Activated naive CD4-positive, alpha-beta T cell treated with anti-CD3 and anti-CD28 coated beads, Interleukin-2, amount 10 ng/mL, durations not matched to agents 7 days and 5 days (primary cell): ENCODE measurements around the gene KLHL20.
"Not testable (repeated sequence)": the region's sequence is repeated elsewhere in the genome, so short reads cannot be mapped to it uniquely, and the experiment has no call there.

Experiments
- CTCF ChIA-PET: fragments of 350-600 bp; sonication (Branson Sonifier 250); formaldehyde crosslinking; loops from one replicate; lab custom pipeline; 2021; ENCODE audit warnings: antibody characterized with exemption; lab: Charles Lee
- DNase-seq: peaks from one replicate; pipeline ENCODE4 v3.0.0-alpha.2; 2020
- H3K27ac Mint-ChIP-seq: one replicate; pipeline ENCODE4 v1.8.0; 2021; ENCODE audit warnings: mild to moderate bottlenecking, moderate library complexity, mixed read lengths
- H3K27me3 Mint-ChIP-seq: one replicate; pipeline ENCODE4 v1.8.0; 2021; ENCODE audit warnings: mild to moderate bottlenecking, mixed read lengths
- H3K36me3 Mint-ChIP-seq: one replicate; pipeline ENCODE4 v1.8.0; 2021; ENCODE audit warnings: mixed read lengths
- H3K4me1 Mint-ChIP-seq: one replicate; pipeline ENCODE4 v1.8.0; 2021; ENCODE audit warnings: mixed read lengths
- H3K4me3 Mint-ChIP-seq: one replicate; pipeline ENCODE4 v1.8.0; 2021; ENCODE audit warnings: mild to moderate bottlenecking, moderate library complexity, mixed read lengths
- H3K9me3 Mint-ChIP-seq: one replicate; pipeline ENCODE4 v1.8.0; 2021; ENCODE audit warnings: mixed read lengths

KLHL20 gene, protein sequence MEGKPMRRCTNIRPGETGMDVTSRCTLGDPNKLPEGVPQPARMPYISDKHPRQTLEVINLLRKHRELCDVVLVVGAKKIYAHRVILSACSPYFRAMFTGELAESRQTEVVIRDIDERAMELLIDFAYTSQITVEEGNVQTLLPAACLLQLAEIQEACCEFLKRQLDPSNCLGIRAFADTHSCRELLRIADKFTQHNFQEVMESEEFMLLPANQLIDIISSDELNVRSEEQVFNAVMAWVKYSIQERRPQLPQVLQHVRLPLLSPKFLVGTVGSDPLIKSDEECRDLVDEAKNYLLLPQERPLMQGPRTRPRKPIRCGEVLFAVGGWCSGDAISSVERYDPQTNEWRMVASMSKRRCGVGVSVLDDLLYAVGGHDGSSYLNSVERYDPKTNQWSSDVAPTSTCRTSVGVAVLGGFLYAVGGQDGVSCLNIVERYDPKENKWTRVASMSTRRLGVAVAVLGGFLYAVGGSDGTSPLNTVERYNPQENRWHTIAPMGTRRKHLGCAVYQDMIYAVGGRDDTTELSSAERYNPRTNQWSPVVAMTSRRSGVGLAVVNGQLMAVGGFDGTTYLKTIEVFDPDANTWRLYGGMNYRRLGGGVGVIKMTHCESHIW

GRCh38 chr1:173714759-173715537 is at the start of gene KLHL20:
KLHL20 (plus strand) TSS chr1:173714981; CDS start chr1:173716044, 1,063 bp downstream.
- peak; percentile 92 for DNase-seq
- H3K36me3 Mint-ChIP-seq, result peaks cover 9% of the 10 kb centered on the region
- H3K4me1 Mint-ChIP-seq, result peaks cover 25% of the 10 kb centered on the region
- peaks cover 17% of the 10 kb centered on the region for H3K27me3 Mint-ChIP-seq
- CTCF ChIA-PET, result interaction anchor here (0.6 to 1.2 kb wide), 2 partner anchors 214 to 285 kb away, joined by 3 to 5 read pairs; no protein-coding TSS in a partner anchor
- no peaks in the 10 kb centered on the region for H3K9me3 Mint-ChIP-seq
- peak within 1 kb of the TSS; percentile 95 for H3K27ac Mint-ChIP-seq
- peak within 1 kb of the TSS; percentile 87 for H3K4me3 Mint-ChIP-seq

- Mint-ChIP-seq H3K27me3 (peaks cover 28% of the 10 kb centered on the region), H3K36me3 (no peaks in the 10 kb centered on the region), H3K9me3 (no peaks in the 10 kb centered on the region), H3K27ac (no peak overlapping the region), H3K4me3 (no peak overlapping the region), H3K4me1 (peaks cover 10% of the 10 kb centered on the region)
- no peak for DNase-seq
- CTCF ChIA-PET, result no interaction called here
These were observed 48.1 kb upstream of the KLHL20 start for GRCh38 chr1:173666646-173667045.

DNA sequence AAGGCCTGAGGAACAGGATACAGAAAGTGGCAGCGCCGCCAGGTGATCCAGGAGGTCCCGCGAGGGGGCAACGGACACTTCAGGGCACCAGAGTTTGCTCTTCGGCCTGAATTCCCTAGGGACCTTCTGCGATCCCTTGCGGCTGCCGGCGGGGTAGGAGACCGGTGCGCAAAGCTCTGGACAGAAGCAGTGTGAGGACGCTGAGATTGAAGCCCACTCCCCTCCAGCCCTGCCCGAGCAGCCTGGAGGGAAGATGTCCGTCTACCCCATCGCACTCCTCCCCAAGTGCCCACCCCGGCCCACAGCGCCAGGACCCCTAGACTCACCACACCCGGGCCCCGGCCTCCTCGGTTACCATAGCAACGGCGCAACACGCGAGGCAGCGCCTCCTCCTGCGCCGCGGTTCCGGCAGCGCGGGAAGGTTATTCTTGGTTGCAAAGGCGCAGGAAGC is 45.3 kb upstream of the KLHL20 start, which contains the start of gene ANKRD45:
TSS of gene ANKRD45 (minus strand) at position 361 of the 451 bp plus-strand sequence. CDS start 10,433 bp downstream, outside the sequence.
- Mint-ChIP-seq H3K4me1 (peaks cover 10% of the 10 kb centered on the region), H3K4me3 (peak within 1 kb of the TSS; percentile 19), H3K27me3 (peaks cover 32% of the 10 kb centered on the region), H3K36me3 (no peaks in the 10 kb centered on the region), H3K9me3 (no peaks in the 10 kb centered on the region), H3K27ac (no peak within 1 kb of the TSS)
- peak; percentile 30 for DNase-seq
- CTCF ChIA-PET, result no interaction called here

- H3K4me3 Mint-ChIP-seq, DNase-seq, H3K9me3 Mint-ChIP-seq, H3K27ac Mint-ChIP-seq, H3K4me1 Mint-ChIP-seq, CTCF ChIA-PET, H3K36me3 Mint-ChIP-seq: not testable (repeated sequence)
- peaks cover 16% of the 10 kb centered on the region for H3K27me3 Mint-ChIP-seq
These were observed 40.3 kb upstream of the KLHL20 start for GRCh38 chr1:173674496-173674895.

- DNase-seq, H3K36me3 Mint-ChIP-seq, H3K9me3 Mint-ChIP-seq, H3K4me3 Mint-ChIP-seq, CTCF ChIA-PET, H3K4me1 Mint-ChIP-seq, H3K27me3 Mint-ChIP-seq, H3K27ac Mint-ChIP-seq: not testable (repeated sequence)
These were observed 34.6 kb upstream of the KLHL20 start for GRCh38 chr1:173680152-173680551.

GRCh38 chr1:173682184-173682583 is 32.6 kb upstream of the KLHL20 start:
- Mint-ChIP-seq H3K27me3 (no peaks in the 10 kb centered on the region), H3K36me3 (no peaks in the 10 kb centered on the region), H3K4me1 (no peaks in the 10 kb centered on the region), H3K9me3 (peaks cover 2% of the 10 kb centered on the region), H3K27ac (no peak overlapping the region), H3K4me3 (no peak overlapping the region)
- DNase-seq, result no peak
- CTCF ChIA-PET, result interaction anchor here (0.6 to 1.3 kb wide), 3 partner anchors 18 to 320 kb away, joined by 3 read pairs; no protein-coding TSS in a partner anchor

DNA sequence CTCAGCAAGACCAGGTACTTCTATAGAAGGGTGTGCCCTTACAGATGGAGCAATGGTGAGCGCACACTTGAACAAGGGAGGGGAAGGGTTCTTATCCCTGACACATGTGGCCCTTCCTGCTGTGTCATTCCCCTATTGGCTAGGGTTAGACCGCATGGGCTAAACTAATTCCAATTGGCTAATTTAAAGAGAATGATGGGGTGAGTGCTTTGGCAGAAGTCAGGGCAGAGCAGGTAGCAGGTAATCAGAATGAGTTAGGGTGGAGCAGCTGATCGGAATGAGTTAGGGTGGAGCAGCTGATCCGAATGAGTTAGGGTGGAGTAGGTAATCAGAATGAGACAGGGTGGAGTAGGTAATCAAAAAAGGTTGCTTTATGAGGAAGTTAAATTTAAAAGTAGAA is 30.9 kb upstream of the KLHL20 start:
- H3K27ac Mint-ChIP-seq, DNase-seq: not testable (repeated sequence)

DNA sequence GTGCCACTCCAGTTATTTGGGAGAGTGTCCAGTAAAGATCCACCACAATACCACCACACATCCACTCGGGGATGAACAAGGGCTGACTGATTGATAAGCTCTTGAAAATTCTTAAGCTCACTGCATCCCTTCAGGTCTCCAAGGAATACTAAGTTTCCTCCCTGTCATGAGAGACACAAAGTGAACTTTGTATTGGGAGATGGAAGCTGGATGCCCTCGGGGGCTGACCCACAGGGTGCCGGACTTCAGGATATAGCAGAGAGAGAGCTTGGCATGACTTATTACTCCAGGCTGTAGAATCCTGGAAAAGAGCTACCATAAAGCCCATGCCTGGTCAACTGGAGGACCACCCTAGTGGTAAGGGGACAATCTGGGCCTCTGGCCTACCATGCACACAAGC is 29.7 kb upstream of the KLHL20 start:
- CTCF ChIA-PET, H3K9me3 Mint-ChIP-seq, H3K27ac Mint-ChIP-seq, H3K36me3 Mint-ChIP-seq, H3K4me3 Mint-ChIP-seq, DNase-seq, H3K4me1 Mint-ChIP-seq, H3K27me3 Mint-ChIP-seq: not testable (repeated sequence)

More for the DNA sequence above, 30.9 kb upstream of the KLHL20 start:
- H3K4me1 Mint-ChIP-seq, H3K36me3 Mint-ChIP-seq, CTCF ChIA-PET, H3K9me3 Mint-ChIP-seq, H3K27me3 Mint-ChIP-seq, H3K4me3 Mint-ChIP-seq: not testable (repeated sequence)

DNA sequence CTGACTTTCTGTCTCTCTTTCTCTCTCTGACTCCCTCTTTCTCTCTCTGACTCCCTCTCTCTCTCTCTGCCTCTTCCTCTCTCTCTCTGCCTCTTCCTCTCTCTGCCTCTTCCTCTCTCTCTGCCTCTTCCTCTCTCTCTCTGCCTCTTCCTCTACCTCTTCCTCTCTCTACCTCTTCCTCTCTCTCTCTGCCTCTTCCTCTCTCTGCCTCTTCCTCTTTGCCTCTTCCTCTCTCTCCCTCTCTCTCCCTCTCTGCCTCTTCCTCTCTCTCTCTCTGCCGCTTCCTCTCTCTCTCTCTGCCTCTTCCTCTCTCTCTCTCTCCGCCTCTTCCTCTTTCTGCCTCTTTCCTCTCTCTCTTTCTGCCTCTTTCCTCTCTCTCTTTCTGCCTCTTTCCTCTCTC is 26.5 kb upstream of the KLHL20 start:
- DNase-seq, result no peak
- Mint-ChIP-seq H3K9me3 (no peaks in the 10 kb centered on the region), H3K36me3 (no peaks in the 10 kb centered on the region), H3K4me3 (no peak overlapping the region), H3K4me1 (peaks cover 2% of the 10 kb centered on the region), H3K27me3 (peaks cover 5% of the 10 kb centered on the region), H3K27ac (peak overlapping the region; percentile 19)
- CTCF ChIA-PET, result no interaction called here

DNA sequence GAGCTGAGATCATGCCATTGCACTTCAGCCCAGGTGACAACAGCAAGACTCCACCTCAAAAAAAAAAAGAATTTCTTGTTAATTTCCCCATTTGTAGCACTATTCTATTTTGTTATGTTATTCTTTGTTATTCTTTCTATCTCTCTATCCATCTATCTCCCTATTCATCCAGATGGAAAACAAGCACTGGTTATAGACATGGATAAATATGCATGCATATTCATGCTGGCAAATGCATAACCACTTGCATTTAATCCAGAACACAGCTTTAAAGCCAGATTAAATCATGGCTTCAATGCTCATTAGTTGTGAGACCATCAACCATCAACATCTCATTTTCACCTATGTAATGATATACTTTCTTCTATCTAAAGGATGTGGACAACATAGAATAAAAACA is 21.5 kb upstream of the KLHL20 start:
- H3K9me3 Mint-ChIP-seq, result no peaks in the 10 kb centered on the region
- CTCF ChIA-PET, result no interaction called here
- H3K4me3 Mint-ChIP-seq, result no peak overlapping the region
- H3K36me3 Mint-ChIP-seq, result no peaks in the 10 kb centered on the region
- peaks cover 2% of the 10 kb centered on the region for H3K4me1 Mint-ChIP-seq
- DNase-seq, result no peak
- H3K27me3 Mint-ChIP-seq, result peaks cover 5% of the 10 kb centered on the region
- no peak overlapping the region for H3K27ac Mint-ChIP-seq

- H3K36me3 Mint-ChIP-seq, H3K4me3 Mint-ChIP-seq, DNase-seq, H3K4me1 Mint-ChIP-seq, H3K9me3 Mint-ChIP-seq, CTCF ChIA-PET, H3K27ac Mint-ChIP-seq: not testable (repeated sequence)
- peaks cover 22% of the 10 kb centered on the region for H3K27me3 Mint-ChIP-seq
These were observed 13.5 kb upstream of the KLHL20 start for GRCh38 chr1:173701299-173701698.

DNA sequence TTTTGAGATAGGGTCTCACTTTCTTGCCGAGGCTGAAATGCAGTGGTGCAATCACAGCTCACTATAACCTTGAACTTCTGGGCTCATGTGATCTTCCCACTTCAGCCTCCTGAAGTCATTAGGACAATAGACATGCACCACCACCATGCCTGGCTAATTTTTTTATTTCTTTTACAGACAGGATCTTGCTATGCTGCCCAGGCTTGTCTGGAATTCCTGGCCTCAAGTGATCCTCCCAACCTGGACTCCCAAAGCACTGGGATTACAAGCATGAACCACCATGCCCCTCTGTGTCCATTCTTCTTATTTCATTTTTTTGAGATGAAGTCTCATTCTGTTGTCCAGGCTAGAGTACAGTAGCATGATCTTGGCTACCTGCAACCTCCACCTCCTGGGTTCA is 12.0 kb upstream of the KLHL20 start:
- CTCF ChIA-PET, result no interaction called here
- Mint-ChIP-seq H3K4me1 (no peaks in the 10 kb centered on the region), H3K27ac (no peak overlapping the region), H3K9me3 (no peaks in the 10 kb centered on the region), H3K27me3 (peaks cover 22% of the 10 kb centered on the region), H3K4me3 (no peak overlapping the region), H3K36me3 (no peaks in the 10 kb centered on the region)
- DNase-seq, result no peak

DNA sequence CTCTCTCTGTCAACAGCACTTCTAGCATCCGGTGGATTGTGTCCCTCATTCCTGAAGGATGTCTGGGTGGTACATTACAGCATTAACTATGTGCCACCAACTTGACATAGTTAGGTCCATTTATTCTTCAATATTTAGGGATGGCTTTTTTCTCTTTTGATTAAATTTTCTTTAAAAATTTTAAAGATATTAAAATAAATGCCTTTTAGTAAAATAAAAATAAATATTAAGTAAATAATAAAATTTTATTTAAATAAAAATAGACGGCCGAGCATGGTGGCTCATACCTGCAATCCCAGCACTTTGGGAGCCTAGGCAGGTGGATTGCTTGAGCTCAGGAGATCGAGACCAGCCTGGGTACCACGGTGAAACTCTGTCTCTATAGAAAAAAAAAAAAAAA is 9.7 kb upstream of the KLHL20 start:
- H3K4me3 Mint-ChIP-seq, result no peak overlapping the region
- H3K9me3 Mint-ChIP-seq, result no peaks in the 10 kb centered on the region
- H3K36me3 Mint-ChIP-seq, result no peaks in the 10 kb centered on the region
- H3K27me3 Mint-ChIP-seq, result peaks cover 28% of the 10 kb centered on the region
- H3K27ac Mint-ChIP-seq, result no peak overlapping the region
- no peaks in the 10 kb centered on the region for H3K4me1 Mint-ChIP-seq
- no peak for DNase-seq
- CTCF ChIA-PET, result no interaction called here

- Mint-ChIP-seq H3K4me1 (no peaks in the 10 kb centered on the region), H3K36me3 (no peaks in the 10 kb centered on the region), H3K27me3 (peaks cover 33% of the 10 kb centered on the region), H3K27ac (no peak overlapping the region), H3K4me3 (no peak overlapping the region), H3K9me3 (no peaks in the 10 kb centered on the region)
- CTCF ChIA-PET, result no interaction called here
- DNase-seq, result no peak
These were observed 6.0 kb upstream of the KLHL20 start for GRCh38 chr1:173708787-173709186.
